MM.1S (cell line): ENCODE results near the gene OR4K14.

Source experiments
- CTCF ChIP-seq: fragments of 300-600 bp; sonication (generic); IDR thresholded peaks from 2 replicates; pipeline ENCODE4 v1.5.1; 2016; ENCODE audit warnings: antibody characterized with exemption, low read length, mixed read lengths
- EZH2phosphoT487 ChIP-seq: fragments of 300-600 bp; sonication (generic); IDR thresholded peaks from 2 replicates; pipeline ENCODE4 v1.6.1; 2018; ENCODE audit warnings: antibody characterized with exemption, low read length

DNA sequence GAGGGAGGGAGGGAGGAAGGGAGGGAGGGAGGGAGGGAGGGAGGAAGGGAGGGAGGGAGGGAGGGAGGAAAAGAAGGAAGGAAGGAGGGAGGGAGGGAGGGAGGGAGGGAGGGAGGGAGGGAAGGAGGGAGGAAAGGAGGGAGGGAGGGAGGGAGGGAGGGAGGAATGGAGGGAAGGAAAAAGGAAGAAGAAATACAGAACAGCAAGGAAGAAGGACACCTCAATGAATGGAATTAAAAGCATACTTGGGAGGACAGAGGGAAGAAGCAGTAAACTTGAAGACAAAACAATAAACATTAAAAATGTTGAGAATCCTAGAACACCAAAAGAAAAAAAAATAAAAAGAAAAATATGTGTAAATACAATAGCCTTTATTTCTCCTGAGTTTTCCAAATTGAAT is 11.0 kb downstream of the OR4K14 start:
- TF ChIP-seq CTCF (no peak), EZH2phosphoT487 (no peak)
